ENCODE results near the gene SAA4.

DNA sequence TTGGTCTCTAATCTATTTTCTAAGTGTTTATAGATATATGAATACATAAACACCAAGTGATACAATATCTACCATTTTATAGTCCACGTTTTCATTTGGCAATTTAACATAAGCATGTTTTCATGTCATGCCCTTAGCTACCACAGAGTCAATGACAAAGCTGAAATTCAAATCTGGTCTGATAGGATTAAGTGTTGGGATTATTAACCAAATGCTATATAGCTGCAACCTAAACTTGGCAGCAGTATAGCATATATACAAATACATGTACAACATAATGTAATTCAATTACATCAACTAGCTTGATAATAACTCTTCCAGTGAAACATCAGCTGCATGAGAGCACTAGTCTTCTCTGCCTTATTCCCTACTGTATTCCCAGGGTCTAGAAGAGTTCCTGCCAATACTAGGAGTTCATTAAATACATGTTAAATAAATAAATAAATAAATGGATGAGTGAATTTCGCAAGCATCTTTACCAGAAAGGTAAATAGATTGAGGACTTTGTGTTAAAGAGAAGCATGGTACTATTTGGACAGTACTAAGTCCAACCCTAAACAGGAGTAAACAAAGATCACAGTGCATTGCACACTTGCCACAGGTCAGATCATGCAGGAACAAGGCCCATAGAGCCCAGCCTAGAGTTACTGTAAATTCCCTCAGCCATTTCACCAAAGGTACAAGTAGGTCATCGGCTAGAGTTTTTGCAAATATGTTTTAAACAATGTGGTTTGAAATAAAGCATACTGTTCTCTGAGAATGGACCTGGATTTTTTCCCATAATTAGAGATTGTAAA, 12.8 kb downstream of the SAA4 start:
- TF ChIP-seq, protein P1, sequence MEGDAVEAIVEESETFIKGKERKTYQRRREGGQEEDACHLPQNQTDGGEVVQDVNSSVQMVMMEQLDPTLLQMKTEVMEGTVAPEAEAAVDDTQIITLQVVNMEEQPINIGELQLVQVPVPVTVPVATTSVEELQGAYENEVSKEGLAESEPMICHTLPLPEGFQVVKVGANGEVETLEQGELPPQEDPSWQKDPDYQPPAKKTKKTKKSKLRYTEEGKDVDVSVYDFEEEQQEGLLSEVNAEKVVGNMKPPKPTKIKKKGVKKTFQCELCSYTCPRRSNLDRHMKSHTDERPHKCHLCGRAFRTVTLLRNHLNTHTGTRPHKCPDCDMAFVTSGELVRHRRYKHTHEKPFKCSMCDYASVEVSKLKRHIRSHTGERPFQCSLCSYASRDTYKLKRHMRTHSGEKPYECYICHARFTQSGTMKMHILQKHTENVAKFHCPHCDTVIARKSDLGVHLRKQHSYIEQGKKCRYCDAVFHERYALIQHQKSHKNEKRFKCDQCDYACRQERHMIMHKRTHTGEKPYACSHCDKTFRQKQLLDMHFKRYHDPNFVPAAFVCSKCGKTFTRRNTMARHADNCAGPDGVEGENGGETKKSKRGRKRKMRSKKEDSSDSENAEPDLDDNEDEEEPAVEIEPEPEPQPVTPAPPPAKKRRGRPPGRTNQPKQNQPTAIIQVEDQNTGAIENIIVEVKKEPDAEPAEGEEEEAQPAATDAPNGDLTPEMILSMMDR (IDR thresholded peaks at IDR 0.05) = no peak
- no peak for TF ChIP-seq POLR2A (IDR thresholded peaks at IDR 0.05)

Measured in testis (tissue), 2 donors.